Hematopoietic multipotent progenitor cell (in vitro differentiated cells): ENCODE measurements around the gene CALML4. TPM values are rescaled to one million over a fixed set of nuclear protein-coding genes. Genes with fewer than 3 reads are reported as not detected.
"Not testable (repeated sequence)": the region's sequence is repeated elsewhere in the genome, so short reads cannot be mapped to it uniquely, and the experiment has no call there.

Experiments used
- DNase-seq, 3 donors: peaks; one replicate each; pipeline ENCODE4 v3.0.0-alpha.2; 2011 to 2015; ENCODE audit warnings: low read depth in 2 of 3, low spot score in 2 of 3
- total RNA-seq: library from RNA; depleted of rRNA; stranded (reverse); fragments of >200 nt; gene quantifications from one replicate; pipeline ENCODE4 v1.2.3, GENCODE V29; 2012

Gene CALML4
- total RNA-seq, 1 donor: 9.7 TPM

DNA sequence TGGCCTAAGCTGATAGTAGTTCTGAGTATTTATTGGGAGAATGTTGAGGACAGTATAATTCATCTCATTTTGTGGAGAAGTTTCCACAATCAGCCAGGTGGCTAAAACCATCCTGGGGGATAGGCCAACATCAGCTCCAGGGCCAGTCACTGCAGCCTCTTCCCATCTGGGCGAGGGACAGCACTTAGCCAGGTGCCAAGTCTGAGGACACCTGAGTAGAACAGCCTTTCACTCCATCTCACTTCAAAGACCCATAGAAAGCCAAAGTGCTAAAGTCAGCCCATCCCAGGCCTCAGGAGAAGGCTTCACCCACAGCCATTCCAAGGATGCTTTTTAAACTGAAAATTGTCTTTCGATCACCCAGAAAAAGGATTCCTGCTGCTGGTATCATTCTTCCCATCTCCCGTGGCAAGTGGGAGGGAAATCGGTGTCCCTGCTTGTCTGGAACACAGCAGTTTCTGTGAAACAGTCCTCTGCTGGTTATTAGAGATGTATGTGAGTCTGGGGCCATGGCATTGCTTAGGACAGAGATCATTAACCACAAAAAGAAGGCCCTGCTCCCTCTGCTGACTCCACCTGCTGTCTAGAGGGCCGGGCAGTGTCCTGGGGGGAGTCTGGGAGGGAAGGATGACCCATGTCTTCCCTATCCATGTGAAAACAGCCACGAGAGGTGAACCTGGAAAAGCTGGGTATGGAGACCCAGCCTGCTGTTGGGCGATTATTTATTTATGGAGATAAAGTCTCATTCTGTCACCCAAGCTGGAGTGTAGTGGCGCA is 9.6 kb downstream of the CALML4 start:
- no peak for DNase-seq

DNA sequence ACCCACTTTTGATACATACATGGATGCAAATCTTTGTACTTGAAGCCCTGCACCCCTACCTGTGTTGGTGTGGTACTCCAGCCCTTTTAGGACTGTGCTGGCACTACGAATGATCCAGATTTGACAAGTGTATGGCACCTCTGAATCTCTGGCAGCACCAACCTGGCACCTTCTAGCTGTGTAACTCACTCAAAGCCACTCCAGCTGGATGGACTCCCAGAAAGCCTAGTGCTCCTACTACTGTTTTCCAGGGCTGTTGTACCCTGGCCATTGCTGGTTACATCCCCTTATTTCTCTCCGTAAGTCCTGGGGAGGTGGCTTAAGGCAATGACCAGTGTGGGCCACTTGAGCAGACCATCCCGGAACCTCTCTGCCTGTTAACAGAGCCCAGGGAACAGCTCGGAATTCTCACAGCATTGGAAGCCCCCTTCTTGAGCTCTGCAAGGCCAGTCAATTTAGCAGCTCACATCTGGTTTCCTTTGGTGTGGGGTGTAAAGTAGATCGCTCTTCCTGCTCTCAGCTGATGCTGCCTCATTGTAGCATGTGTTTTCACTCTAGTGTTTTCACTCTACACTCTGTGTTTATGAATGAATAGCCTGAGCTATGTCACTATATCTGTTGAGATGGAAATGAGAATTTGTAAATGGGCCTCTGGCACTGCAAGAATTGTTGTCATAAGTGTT is 12.2 kb downstream of the CALML4 start:
- DNase-seq: no peak

DNA sequence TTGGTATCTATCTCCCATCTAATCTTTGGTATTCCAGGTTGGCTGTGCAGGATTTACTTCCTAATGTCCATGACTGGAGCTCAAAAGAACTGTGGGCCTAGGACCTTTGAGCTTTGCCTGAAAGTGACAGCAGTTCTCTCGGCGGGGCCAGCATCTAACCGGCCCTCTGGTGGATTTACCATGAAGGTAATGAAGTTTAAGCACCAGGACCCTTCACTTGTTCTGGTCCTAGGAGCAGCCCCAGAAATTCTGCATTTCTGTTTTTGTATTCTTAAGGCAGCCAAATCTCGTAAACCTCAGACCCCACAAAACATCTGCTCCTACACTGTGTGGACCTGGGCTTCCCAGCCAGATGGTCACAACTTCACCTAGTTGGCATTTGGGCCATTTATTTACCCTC is 13.0 kb downstream of the CALML4 start:
- DNase-seq: no peak

DNA sequence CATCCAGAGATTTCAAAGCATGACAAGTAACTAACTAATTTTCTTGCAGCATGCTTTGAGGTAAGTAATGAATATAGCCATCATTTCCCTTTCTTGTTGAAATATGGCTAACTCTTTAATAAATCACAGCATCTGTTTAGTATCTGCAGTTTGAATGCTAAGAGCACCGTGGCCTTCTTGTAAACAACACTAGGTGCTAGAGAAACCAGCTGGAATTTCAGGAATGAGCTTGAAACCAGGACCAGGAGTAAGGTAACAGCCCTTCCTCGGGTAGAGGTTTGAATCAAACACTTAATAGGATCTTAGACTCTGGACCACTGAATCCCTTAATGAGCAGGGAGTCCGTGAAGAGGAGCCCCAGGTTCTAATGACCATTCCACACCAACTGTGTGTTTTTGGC is 13.6 kb downstream of the CALML4 start:
- no peak for DNase-seq

DNA sequence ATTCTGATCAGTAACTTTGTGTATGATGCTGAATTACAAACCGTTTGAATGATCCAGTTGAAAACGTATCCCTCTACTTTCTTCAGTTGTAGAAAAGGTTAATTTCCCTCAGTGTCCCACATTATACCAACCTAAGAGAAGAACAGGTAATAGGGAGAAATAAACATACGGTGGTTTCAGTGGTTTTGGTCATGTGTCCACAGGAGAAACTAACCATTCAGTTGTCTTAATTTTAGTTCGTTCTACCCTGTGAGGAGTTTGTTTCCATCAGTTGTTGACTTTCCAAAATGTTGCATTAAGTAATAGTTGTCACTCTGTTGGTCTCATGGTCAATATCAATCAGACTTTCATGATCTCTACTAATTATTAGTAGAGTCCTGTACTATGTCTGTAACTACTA is 15.1 kb downstream of the CALML4 start:
- DNase-seq: no peak

DNA sequence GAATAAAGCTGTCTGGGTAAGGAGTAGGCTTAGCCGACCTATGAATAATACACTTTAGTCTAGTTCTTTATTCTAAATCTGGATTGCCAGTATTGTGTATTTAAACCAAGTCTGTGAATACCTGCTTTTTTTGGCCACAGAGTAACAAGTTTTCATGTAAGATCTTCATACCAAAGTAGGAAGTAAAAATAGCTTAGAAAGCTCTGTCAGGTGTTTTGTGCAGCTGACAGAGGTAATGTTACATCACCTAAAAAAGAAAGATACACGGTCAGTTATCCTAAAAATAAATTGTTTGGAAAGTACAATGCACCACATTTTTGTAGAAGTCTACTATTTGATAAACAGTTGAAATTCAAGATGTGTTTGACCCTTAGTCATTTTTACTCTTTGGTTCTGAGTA is 16.5 kb downstream of the CALML4 start:
- DNase-seq: no peak

DNA sequence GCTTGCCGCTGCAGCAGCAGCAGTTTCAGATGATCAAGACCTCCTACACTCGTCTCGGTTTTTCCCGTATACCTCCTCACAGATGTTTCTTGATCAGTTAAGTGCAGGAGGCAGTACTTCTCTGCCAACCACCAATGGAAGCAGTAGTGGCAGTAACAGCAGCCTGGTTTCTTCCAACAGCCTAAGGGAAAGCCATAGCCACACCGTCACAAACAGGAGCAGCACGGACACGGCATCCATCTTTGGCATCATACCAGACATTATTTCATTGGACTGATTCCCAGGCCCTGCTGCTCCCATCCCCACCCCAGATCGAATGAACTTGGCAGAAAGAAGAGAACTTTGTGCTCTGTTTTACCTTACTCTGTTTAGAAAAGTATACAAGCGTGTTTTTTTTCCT is 17.6 kb downstream of the CALML4 start:
- no peak for DNase-seq

DNA sequence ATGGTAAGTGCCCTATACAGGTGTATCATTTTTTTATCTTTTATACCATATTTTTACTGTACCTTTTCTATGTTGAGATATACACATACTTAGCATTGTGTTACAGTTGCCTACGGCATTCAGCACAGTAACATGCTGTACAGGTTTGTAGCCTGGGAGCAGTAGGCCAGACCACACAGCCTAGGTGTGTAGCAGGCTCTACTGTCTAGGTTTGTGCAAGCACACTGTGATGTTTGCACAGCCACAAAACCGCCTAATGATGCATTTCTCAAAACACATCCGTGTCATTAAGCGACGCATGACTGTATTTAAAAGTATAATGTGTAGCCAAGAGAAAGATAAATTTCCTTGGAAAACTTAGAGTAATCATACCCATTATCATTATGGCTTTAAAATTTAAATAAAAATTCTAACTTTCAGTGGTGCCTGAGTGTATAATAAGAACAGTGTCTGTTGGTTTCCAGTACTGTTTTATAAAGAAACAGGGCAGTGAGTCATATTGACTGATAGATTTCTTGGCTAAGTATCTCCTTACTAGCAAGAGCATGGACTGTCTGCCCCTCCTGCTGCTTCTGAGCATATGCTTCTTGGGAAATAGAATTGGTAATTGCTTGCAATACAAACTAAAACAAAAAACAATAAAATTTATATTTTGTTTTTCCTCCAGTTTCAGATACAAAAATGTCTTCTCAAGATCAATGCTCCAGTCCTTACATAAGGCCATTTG is 18.3 kb downstream of the CALML4 start:
- no peak for DNase-seq

DNA sequence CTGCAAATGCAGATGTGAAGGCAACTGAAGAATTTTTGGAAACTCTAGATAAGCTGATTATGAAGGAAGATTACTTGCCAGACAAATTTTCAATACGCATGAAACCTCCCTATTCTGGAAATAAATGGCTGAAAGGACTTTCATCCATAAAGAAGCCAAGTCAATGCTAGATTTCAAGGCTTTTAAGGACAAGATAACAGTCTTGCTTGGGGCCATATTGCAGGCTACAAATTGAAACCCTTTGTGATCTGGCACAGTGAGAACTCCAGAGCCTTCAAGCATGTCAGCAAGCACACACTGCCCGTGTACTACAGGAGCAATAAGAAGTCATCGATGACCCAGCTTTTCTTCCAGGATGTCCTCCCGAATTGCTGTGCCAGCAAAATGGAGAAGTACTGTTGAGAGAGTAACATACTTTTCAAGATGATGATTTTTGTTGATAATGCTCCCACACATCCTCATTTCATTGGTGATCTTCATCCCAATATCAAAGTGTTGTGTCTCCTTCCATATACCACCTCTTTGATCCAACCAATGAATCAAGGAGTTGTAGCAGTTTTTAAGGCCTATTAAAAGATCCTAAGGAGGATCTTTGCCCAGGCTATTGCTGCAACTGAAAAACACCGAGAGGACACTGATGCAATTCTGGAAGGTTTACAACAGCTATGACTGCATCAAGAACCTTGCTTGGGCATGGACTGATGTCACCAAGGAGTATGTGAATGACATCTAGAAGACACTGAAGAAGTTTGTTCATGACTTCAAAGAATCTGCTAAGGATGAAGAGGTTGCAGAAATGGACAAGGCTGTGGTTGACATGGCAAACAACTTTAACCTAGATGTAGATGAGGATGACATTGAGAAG is 20.3 kb downstream of the CALML4 start:
- no peak for DNase-seq

DNA sequence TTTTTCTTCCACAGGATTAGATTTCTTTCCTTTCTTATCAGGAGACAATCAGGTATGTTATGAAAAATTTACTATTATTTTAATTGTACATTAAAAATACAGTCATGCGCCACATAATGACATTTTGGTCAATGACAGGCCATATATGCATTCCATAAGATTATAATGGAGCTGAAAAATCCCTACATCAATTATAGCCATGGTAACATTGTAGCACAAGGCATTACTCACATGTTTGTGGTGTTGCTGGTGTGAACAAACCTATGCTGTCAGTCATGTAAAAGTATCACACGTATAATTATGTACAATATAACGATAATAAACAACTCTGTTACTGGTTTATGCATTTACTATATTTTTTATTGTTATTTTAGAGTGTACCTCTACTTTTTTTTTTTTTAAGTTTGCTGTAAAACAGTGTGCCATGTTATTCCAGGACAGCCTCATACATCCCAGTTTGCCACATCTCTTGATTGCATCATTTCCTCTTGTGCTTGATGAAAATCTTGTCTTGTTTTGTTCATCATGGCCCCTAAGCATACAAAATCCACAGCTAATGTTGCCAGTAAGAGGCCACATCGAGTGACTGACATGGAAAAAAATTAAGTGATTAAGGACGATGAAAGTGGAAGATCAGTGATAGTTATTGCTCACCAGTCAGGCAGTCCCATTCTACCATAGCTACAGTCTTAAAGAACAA is 21.4 kb downstream of the CALML4 start:
- no peak for DNase-seq

DNA sequence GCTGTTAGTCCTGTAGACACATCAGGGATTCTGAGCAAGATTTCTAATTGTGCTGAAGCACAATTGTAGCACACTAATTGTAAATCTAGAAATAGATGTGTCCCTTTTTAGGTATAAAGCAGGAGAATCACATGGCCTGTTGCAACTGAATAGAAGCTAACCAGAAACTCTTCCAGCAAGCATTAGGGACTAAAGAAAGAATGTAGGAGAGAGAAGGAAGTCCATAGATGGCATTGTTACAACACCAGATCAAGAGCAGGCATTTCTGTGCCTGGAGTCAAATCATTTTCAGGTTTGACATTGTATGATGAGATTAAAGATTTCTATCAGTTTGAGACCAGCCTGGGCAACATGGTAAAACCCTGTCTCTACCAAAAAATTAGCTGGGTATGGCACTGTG is 27.4 kb downstream of the CALML4 start:
- no peak for DNase-seq

DNA sequence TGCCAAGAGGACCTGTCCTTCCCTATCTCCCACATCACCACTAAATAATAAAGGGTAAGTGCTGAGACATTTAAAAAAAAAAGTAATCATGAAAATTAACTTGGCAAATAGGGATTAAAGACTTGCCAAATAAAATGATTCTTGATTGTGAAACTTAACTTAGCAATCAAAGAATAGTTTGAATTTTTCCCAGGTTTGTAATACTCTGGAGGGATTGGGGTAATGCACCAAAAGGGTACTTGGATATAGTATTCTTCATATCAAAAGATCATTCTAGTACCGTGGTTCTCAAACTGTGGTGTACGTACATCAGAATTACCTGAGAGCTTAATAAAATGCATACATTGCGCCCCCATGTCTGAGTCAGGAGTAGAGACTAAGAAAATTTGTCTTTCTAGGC is 28.5 kb downstream of the CALML4 start:
- no peak for DNase-seq

DNA sequence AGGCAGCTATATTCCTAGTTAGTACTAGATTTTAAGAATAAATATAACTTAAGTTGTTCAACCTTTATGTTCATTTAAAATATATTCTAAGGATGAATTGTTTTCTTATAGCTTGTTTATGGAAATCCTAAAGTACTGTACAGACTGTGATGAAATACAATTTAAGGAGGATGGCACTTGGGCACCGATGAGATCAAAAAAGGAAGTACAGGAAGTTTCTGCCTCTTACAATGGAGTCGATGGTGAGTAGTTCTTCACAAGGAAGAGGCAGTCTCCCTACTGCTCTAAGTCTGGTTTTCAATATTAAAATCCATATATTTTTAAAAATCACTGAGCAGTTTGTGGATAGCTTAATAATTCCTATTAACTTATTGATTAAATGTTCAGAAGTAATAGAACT is 29.6 kb downstream of the CALML4 start:
- DNase-seq: peak in 2 of 3 donors; percentile 5 to 12

DNA sequence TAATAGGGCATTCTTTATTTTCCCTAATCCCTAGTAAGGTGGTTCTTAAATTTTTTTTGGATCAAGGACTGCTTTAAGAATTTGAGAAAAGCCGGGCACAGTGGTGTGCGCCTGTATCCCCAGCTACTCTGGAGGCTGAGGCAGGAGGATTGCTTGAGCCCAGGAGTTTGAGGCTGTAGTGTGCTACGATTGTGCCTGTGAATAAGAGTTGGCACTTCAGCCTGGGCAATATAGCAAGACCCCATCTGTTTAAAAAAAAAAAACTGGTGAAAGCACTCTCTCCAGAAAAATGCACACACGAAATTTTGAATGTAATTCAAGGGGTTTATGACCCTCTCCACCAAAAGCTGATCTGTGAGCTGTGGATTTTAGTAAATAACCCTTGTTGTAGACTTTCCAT is 32.0 kb downstream of the CALML4 start:
- no peak for DNase-seq

DNA sequence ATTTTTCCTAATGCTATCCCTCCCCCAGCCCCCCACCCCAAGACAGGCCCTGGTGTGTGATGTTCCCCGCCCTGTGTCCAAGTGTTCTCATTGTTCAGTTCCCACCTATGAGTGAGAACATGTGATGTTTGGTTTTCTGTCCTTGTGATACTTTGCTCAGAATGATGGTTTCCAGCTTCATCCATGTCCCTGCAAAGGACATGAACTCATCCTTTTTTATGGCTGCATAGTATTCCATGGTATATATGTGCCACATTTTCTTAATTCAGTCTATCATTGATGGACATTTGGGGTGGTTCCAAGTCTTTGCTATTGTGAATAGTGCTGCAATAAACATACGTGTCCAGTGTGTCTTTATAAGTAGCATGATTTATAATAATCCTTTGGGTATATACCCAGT is 33.1 kb downstream of the CALML4 start:
- DNase-seq: not testable (repeated sequence)

DNA sequence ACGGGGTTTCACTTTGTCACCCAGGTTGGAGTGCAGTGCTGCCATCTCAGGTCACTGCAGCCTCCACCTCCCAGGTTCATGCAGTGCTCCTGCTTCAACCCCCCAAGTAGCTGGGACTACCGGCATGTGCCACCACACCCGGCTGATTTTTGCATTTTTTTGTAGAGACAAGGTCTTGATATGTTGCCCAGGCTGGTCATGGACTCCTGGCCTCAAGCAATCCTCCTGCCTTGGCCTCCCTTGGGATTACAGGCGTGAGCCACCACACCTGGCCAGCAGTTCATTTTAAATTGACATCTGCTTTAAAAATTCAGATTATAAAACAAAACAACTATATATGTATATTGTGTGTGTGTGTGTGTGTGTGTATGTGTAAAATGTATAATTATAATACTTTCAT is 38.3 kb downstream of the CALML4 start:
- no peak for DNase-seq

DNA sequence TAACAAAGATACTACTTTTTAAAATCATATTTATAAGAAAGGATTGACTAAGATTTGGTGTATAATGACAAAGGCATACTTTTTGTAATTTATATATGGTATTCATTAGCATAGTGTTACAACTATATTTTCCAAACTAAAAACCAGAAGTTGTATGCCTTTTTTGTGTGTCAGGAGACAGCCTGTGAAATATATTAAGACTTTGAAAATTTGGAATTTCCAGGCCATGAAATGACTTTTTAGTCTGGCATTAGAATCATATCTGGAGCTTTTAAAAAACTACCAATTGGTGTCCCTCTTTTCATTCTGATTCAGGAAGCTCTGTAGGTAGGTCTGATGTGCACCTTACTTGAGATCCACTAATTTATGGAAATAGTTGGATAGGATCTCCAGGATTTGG is 41.9 kb downstream of the CALML4 start:
- DNase-seq: no peak

DNA sequence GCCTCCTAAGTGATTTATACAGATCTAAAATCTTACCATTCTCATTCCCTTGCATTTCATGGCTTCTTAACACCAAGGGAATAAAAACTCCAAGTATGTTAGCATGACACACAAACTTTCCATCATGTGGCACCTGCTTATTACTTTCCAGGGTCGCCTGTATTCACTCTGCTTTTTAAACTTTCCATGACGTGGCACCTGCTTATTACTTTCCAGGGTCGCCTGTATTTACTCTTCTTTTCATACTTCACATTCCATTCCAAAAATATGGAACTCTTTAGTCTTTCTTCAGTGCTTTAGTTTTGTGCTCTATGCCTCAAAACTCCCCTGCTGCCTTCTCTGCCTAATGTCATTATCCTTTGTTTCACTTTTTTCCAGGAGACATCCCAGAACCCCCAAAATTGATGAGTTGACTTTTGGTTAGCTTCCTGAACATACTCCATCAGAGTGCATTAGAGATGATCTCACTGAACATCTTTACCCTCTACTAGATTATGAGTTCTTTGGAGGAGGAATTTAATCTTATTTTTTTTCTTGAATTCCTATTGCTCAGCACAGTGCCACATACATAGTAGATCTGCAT is 47.0 kb downstream of the CALML4 start:
- DNase-seq: no peak

DNA sequence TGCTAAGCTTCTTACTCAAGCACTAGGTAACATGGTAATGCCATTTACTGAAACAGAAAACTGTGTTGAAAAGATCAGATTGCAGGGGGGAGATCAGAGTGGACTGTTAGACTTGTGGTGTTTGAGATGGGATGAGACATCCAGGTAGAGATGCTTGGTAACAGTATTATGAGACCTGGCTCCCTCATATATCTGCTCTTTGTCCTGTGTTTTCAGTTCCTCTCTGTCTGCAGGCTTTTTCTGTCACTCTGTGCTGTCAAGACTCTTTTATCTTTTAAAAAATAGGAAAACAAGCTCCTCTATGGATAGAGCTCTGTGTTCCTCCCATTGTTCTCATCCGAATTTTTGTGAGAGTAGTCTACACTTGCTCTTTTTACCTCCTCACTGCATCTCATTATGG is 48.1 kb downstream of the CALML4 start:
- DNase-seq: no peak
